Omental fat pad (tissue), 4 donors: ENCODE data around the gene ZBTB33. TPM values are rescaled to one million over a fixed set of nuclear protein-coding genes. Genes with fewer than 3 reads are reported as not detected.

Source experiments
- ATAC-seq: fragments of 150-250 bp; one replicate; pipeline ENCODE4 v1.9.1; 2016; ENCODE audit warnings: mild to moderate bottlenecking, moderate library complexity; ENCODE audit not compliant: low FRiP score
- DNase-seq: peaks from one replicate; pipeline ENCODE4 v3.0.0-alpha.2; 2019; ENCODE audit warnings: low spot score
- CTCF ChIP-seq, 3 donors: fragments of 450-650 bp; IDR thresholded peaks; one replicate each; pipeline ENCODE4 v1.5.1; 2016 to 2017; ENCODE audit warnings: antibody characterized with exemption in 3 of 3, mild to moderate bottlenecking in 3 of 3, moderate library complexity in 2 of 3
- total RNA-seq, 4 donors: library from RNA; depleted of rRNA; stranded (reverse); fragments of >200 nt; gene quantifications; one replicate each; pipeline ENCODE4 v1.1.0, GENCODE V29; 2016

Gene ZBTB33
- total RNA-seq, 4 donors from 2014 or later = 10.9 to 19.7 (median 11.5) TPM

GRCh38 chrX:120274958-120275357 is 24.3 kb downstream of the ZBTB33 start:
- ATAC-seq (no peak), DNase-seq (no peak)
- no peak for TF ChIP-seq CTCF (IDR thresholded peaks at IDR 0.05)

- DNase-seq (no peak), ATAC-seq (no peak)
- TF ChIP-seq CTCF (IDR thresholded peaks at IDR 0.05) = no peak
These were observed 30.5 kb downstream of the ZBTB33 start for GRCh38 chrX:120281021-120281624.

GRCh38 chrX:120281761-120282160 is 31.1 kb downstream of the ZBTB33 start:
- ATAC-seq = no peak
- TF ChIP-seq CTCF (IDR thresholded peaks at IDR 0.05) = no peak
- DNase-seq = no peak

- no peak for TF ChIP-seq CTCF (IDR thresholded peaks at IDR 0.05)
- DNase-seq (no peak), ATAC-seq (no peak)
These were observed 32.1 kb downstream of the ZBTB33 start for GRCh38 chrX:120282697-120283096.

DNA sequence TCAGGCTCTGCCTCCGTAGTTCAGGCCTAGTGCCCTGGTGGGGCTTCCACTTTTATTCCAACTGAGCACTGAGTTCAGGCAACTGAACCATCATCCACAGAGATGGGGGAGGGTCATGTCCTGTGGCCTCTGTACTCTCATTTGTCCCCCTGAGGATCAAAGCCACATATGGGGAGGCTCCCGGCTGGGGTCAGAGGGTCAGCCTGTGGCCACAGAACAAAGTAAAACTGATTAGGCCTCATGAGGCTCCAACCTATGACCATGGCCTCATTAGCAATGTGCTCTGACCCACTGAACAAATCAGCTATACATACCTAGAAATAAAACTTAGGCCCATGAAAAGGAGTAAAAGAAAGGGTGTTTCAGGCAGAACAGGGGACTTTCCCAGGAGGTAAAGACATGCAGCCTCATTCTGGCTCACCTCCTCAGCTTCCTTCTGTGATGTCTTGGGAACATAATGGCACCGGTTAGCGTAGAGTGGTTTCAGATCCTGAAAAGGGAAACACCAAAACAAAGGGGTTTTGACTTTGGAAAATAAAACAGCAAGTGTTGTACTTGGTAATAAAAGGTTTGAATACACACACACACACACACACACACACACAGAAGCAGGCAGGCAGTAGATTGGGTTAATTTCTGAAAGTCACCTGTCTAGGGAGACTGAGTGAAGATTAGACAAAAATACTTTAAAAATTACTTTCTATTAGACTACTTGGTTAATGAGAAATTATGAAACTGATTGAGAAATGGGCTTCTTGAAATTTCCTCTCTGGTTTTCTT is 36.3 kb downstream of the ZBTB33 start:
- TF ChIP-seq CTCF (IDR thresholded peaks at IDR 0.05) = no peak
- DNase-seq (no peak), ATAC-seq (no peak)

- no peak for ATAC-seq
- TF ChIP-seq CTCF (IDR thresholded peaks at IDR 0.05) = no peak
- no peak for DNase-seq
These were observed 37.0 kb downstream of the ZBTB33 start for GRCh38 chrX:120287513-120288112.
